ENCODE data around the gene IFNA1. TPM values are rescaled to one million over a fixed set of nuclear protein-coding genes. Genes with fewer than 3 reads are reported as not detected.

Gene IFNA1
- polyA plus RNA-seq (2013, experiment 1 of 2): not detected
- not detected for polyA plus RNA-seq (2013, experiment 2 of 2)

GRCh38 chr9:21440139-21440538 is at the start of gene IFNA1:
IFNA1 (plus strand) TSS chr9:21440439; CDS start chr9:21440508, 69 bp downstream.
- Histone ChIP-seq H3K4me3 (ENCODE audit: low read length) (no peak within 1 kb of the TSS), H3K9ac (ENCODE audit: low read depth, low read length) (no peak within 1 kb of the TSS), H3K27me3 (ENCODE audit: insufficient read depth, low read length) (no peaks in the 10 kb centered on the region), H3K36me3 (ENCODE audit: insufficient read depth, low read length) (no peaks in the 10 kb centered on the region), H3K9me3 (ENCODE audit: insufficient read depth, low read depth, low read length) (no peaks in the 10 kb centered on the region), H3K27ac (ENCODE audit: low read depth, low read length) (no peak within 1 kb of the TSS), H3K4me1 (ENCODE audit: insufficient read depth, low read length) (no peaks in the 10 kb centered on the region)
- 93% methylated on average over 4 of the region's 4 CpGs for WGBS

GRCh38 chr9:21392270-21392669 is 48.0 kb upstream of the IFNA1 start:
- Histone ChIP-seq H3K36me3 (ENCODE audit: insufficient read depth, low read length) (no peaks in the 10 kb centered on the region), H3K27ac (ENCODE audit: low read depth, low read length) (no peak overlapping the region), H3K9me3 (ENCODE audit: insufficient read depth, low read depth, low read length) (no peaks in the 10 kb centered on the region), H3K4me3 (ENCODE audit: low read length) (no peak overlapping the region), H3K4me1 (ENCODE audit: insufficient read depth, low read length) (0 out of 2 replicates have a peak, but pooled peaks cover 3% of the 10 kb centered on the region), H3K9ac (ENCODE audit: low read depth, low read length) (no peak overlapping the region), H3K27me3 (ENCODE audit: insufficient read depth, low read length) (peaks cover 40% of the 10 kb centered on the region)
- WGBS: 82% methylated on average over 6 of the region's 6 CpGs

GRCh38 chr9:21395778-21396717 is 44.2 kb upstream of the IFNA1 start:
- 13% methylated on average over 40 of the region's 40 CpGs for WGBS
- Histone ChIP-seq H3K4me3 (ENCODE audit: low read length) (peak overlapping the region; percentile 51), H3K36me3 (ENCODE audit: insufficient read depth, low read length) (no peaks in the 10 kb centered on the region), H3K4me1 (ENCODE audit: insufficient read depth, low read length) (0 out of 2 replicates have a peak, but pooled peaks cover 3% of the 10 kb centered on the region), H3K27ac (ENCODE audit: low read depth, low read length) (no peak overlapping the region), H3K9ac (ENCODE audit: low read depth, low read length) (peak overlapping the region; percentile 17; the same call in 1 of the 2 replicates), H3K9me3 (ENCODE audit: insufficient read depth, low read depth, low read length) (no peaks in the 10 kb centered on the region), H3K27me3 (ENCODE audit: insufficient read depth, low read length) (peaks cover 58% of the 10 kb centered on the region)

- Histone ChIP-seq H3K36me3 (ENCODE audit: insufficient read depth, low read length) (no peaks in the 10 kb centered on the region), H3K27me3 (ENCODE audit: insufficient read depth, low read length) (peaks cover 83% of the 10 kb centered on the region)
- WGBS: 93% methylated on average over 4 of the region's 5 CpGs
These were observed 41.2 kb upstream of the IFNA1 start for GRCh38 chr9:21398955-21399489.

GRCh38 chr9:21399956-21400355 is 40.3 kb upstream of the IFNA1 start:
- H3K36me3 ChIP-seq (ENCODE audit: insufficient read depth, low read length): no peaks in the 10 kb centered on the region
- H3K9ac ChIP-seq (ENCODE audit: low read depth, low read length): no peak overlapping the region
- 88% methylated on average over 3 of the region's 3 CpGs for WGBS
- 0 out of 2 replicates have a peak, but pooled peaks cover 3% of the 10 kb centered on the region for H3K4me1 ChIP-seq (ENCODE audit: insufficient read depth, low read length)
- H3K27me3 ChIP-seq (ENCODE audit: insufficient read depth, low read length): peaks cover 80% of the 10 kb centered on the region
- H3K9me3 ChIP-seq (ENCODE audit: insufficient read depth, low read depth, low read length): no peaks in the 10 kb centered on the region
- H3K4me3 ChIP-seq (ENCODE audit: low read length): no peak overlapping the region
- no peak overlapping the region for H3K27ac ChIP-seq (ENCODE audit: low read depth, low read length)

More at GRCh38 chr9:21398955-21399489, 41.2 kb upstream of the IFNA1 start:
- Histone ChIP-seq H3K4me1 (ENCODE audit: insufficient read depth, low read length) (0 out of 2 replicates have a peak, but pooled peaks cover 3% of the 10 kb centered on the region), H3K9me3 (ENCODE audit: insufficient read depth, low read depth, low read length) (no peaks in the 10 kb centered on the region), H3K27ac (ENCODE audit: low read depth, low read length) (no peak overlapping the region), H3K9ac (ENCODE audit: low read depth, low read length) (no peak overlapping the region), H3K4me3 (ENCODE audit: low read length) (no peak overlapping the region)

- H3K27me3 ChIP-seq (ENCODE audit: insufficient read depth, low read length): peaks cover 53% of the 10 kb centered on the region
- WGBS: 1% methylated on average over 53 of the region's 53 CpGs
- no peaks in the 10 kb centered on the region for H3K4me1 ChIP-seq (ENCODE audit: insufficient read depth, low read length)
- H3K27ac ChIP-seq (ENCODE audit: low read depth, low read length): no peak overlapping the region
- peak overlapping the region; percentile 61 for H3K4me3 ChIP-seq (ENCODE audit: low read length)
- H3K9me3 ChIP-seq (ENCODE audit: insufficient read depth, low read depth, low read length): no peaks in the 10 kb centered on the region
- H3K36me3 ChIP-seq (ENCODE audit: insufficient read depth, low read length): no peaks in the 10 kb centered on the region
- H3K9ac ChIP-seq (ENCODE audit: low read depth, low read length): 0 out of 2 replicates have a peak overlapping the region, but pooled peaks have one; percentile 25
These were observed 37.6 kb upstream of the IFNA1 start for GRCh38 chr9:21402386-21403251.

GRCh38 chr9:21404146-21404545 is 36.1 kb upstream of the IFNA1 start:
- H3K27ac ChIP-seq (ENCODE audit: low read depth, low read length): no peak overlapping the region
- no peaks in the 10 kb centered on the region for H3K36me3 ChIP-seq (ENCODE audit: insufficient read depth, low read length)
- H3K9me3 ChIP-seq (ENCODE audit: insufficient read depth, low read depth, low read length): no peaks in the 10 kb centered on the region
- no peaks in the 10 kb centered on the region for H3K4me1 ChIP-seq (ENCODE audit: insufficient read depth, low read length)
- H3K4me3 ChIP-seq (ENCODE audit: low read length): no peak overlapping the region
- peaks cover 40% of the 10 kb centered on the region for H3K27me3 ChIP-seq (ENCODE audit: insufficient read depth, low read length)
- WGBS: 97% methylated on average over 3 of the region's 3 CpGs
- no peak overlapping the region for H3K9ac ChIP-seq (ENCODE audit: low read depth, low read length)

GRCh38 chr9:21408817-21409216 is 31.4 kb upstream of the IFNA1 start, which contains the start of gene IFNA8:
IFNA8 (plus strand) TSS chr9:21409117; CDS start chr9:21409177, 60 bp downstream.
- H3K4me3 ChIP-seq (ENCODE audit: low read length): no peak within 1 kb of the TSS
- WGBS: 85% methylated on average over 1 of the region's 1 CpG
- H3K36me3 ChIP-seq (ENCODE audit: insufficient read depth, low read length): no peaks in the 10 kb centered on the region
- no peak within 1 kb of the TSS for H3K9ac ChIP-seq (ENCODE audit: low read depth, low read length)
- H3K27ac ChIP-seq (ENCODE audit: low read depth, low read length): no peak within 1 kb of the TSS
- peaks cover 9% of the 10 kb centered on the region; the same call in 1 of the 2 replicates for H3K27me3 ChIP-seq (ENCODE audit: insufficient read depth, low read length)
- no peaks in the 10 kb centered on the region for H3K4me1 ChIP-seq (ENCODE audit: insufficient read depth, low read length)
- no peaks in the 10 kb centered on the region for H3K9me3 ChIP-seq (ENCODE audit: insufficient read depth, low read depth, low read length)

GRCh38 chr9:21412107-21412506 is 28.1 kb upstream of the IFNA1 start:
- Histone ChIP-seq H3K27me3 (ENCODE audit: insufficient read depth, low read length) (no peaks in the 10 kb centered on the region), H3K27ac (ENCODE audit: low read depth, low read length) (no peak overlapping the region), H3K9ac (ENCODE audit: low read depth, low read length) (no peak overlapping the region), H3K9me3 (ENCODE audit: insufficient read depth, low read depth, low read length) (no peaks in the 10 kb centered on the region), H3K36me3 (ENCODE audit: insufficient read depth, low read length) (no peaks in the 10 kb centered on the region), H3K4me1 (ENCODE audit: insufficient read depth, low read length) (no peaks in the 10 kb centered on the region), H3K4me3 (ENCODE audit: low read length) (no peak overlapping the region)

GRCh38 chr9:21413151-21413550 is 27.1 kb upstream of the IFNA1 start:
- Histone ChIP-seq H3K27ac (ENCODE audit: low read depth, low read length) (no peak overlapping the region), H3K9ac (ENCODE audit: low read depth, low read length) (no peak overlapping the region), H3K27me3 (ENCODE audit: insufficient read depth, low read length) (no peaks in the 10 kb centered on the region), H3K4me3 (ENCODE audit: low read length) (no peak overlapping the region), H3K36me3 (ENCODE audit: insufficient read depth, low read length) (no peaks in the 10 kb centered on the region), H3K9me3 (ENCODE audit: insufficient read depth, low read depth, low read length) (no peaks in the 10 kb centered on the region), H3K4me1 (ENCODE audit: insufficient read depth, low read length) (no peaks in the 10 kb centered on the region)
- WGBS: 78% methylated on average over 4 of the region's 4 CpGs
